Muscle of leg (tissue), 11 donors: ENCODE measurements around the gene SYNPR. TPM values are rescaled to one million over a fixed set of nuclear protein-coding genes. Genes with fewer than 3 reads are reported as not detected.

Source experiments
- DNase-seq: peaks from one replicate; pipeline ENCODE4 v3.0.0; 2013
- H3K27ac ChIP-seq: one replicate; pipeline ENCODE4 v1.5.1; 2013; ENCODE audit warnings: mild to moderate bottlenecking, low read length, control low read depth
- H3K27me3 ChIP-seq: one replicate; pipeline ENCODE4 v1.6.1; 2013; ENCODE audit warnings: low read length; ENCODE audit not compliant: control insufficient read depth, insufficient read depth
- H3K36me3 ChIP-seq: one replicate; pipeline ENCODE4 v1.6.1; 2013; ENCODE audit warnings: low read length; ENCODE audit not compliant: control insufficient read depth, insufficient read depth
- H3K4me1 ChIP-seq: one replicate; pipeline ENCODE4 v1.6.1; 2013; ENCODE audit warnings: low read length; ENCODE audit not compliant: control insufficient read depth, insufficient read depth
- H3K4me3 ChIP-seq: one replicate; pipeline ENCODE4 v1.5.1; 2013; ENCODE audit warnings: low read length, control low read depth
- H3K9me3 ChIP-seq: replicated peaks from 2 replicates; pipeline ENCODE4 v1.6.1; 2013; ENCODE audit warnings: low read depth, low read length; ENCODE audit not compliant: control insufficient read depth
- WGBS: methylation state at CpG from one replicate; pipeline ENCODE4 v1.1.5; 2013; ENCODE audit warnings: missing lambda C conversion rate; ENCODE audit not compliant: insufficient coverage; 5-methylcytosine and 5-hydroxymethylcytosine counted together
- polyA plus RNA-seq, 8 donors: library from polyadenylated mRNA; unstranded; fragments of 120-200 nt; gene quantifications; one replicate each; pipeline versions ENCODE4 v1.2.1 to v1.2.3, GENCODE V29; 2013; ENCODE audit warnings: inconsistent platforms in 1 of 8, low replicate concordance in 1 of 8; ENCODE audit not compliant: insufficient read length in 8 of 8, insufficient read depth in 1 of 8
- total RNA-seq: library from RNA; stranded (reverse); fragments of 120-200 nt; gene quantifications from one replicate; pipeline ENCODE4 v1.2.4, GENCODE V29; 2013

SYNPR gene
- total and polyA plus RNA-seq, 9 donors: 0.04 TPM; not detected in 8

- DNase-seq: no peak
Observed at GRCh38 chr3:63303238-63303637, 25.1 kb downstream of the SYNPR start.

GRCh38 chr3:63304421-63304820 lies 26.3 kb downstream of the SYNPR start:
- Histone ChIP-seq H3K4me3 (no peak overlapping the region), H3K4me1 (no peaks in the 10 kb centered on the region), H3K27ac (no peak overlapping the region), H3K36me3 (no peaks in the 10 kb centered on the region), H3K9me3 (no peaks in the 10 kb centered on the region), H3K27me3 (no peaks in the 10 kb centered on the region)
- peak; percentile 1 for DNase-seq

More at GRCh38 chr3:63303238-63303637, 25.1 kb downstream of the SYNPR start:
- Histone ChIP-seq H3K9me3 (no peaks in the 10 kb centered on the region), H3K27me3 (no peaks in the 10 kb centered on the region), H3K36me3 (no peaks in the 10 kb centered on the region), H3K27ac (no peak overlapping the region), H3K4me1 (no peaks in the 10 kb centered on the region), H3K4me3 (no peak overlapping the region)
- no CpG with 5 or more reads among the region's 1 CpG for WGBS

- Histone ChIP-seq H3K27me3 (no peaks in the 10 kb centered on the region), H3K9me3 (no peaks in the 10 kb centered on the region), H3K4me3 (no peak overlapping the region), H3K4me1 (no peaks in the 10 kb centered on the region), H3K36me3 (no peaks in the 10 kb centered on the region), H3K27ac (no peak overlapping the region)
- no CpG with 5 or more reads among the region's 3 CpGs for WGBS
- no peak for DNase-seq
Observed at GRCh38 chr3:63308072-63308471, 30.0 kb downstream of the SYNPR start.

- WGBS: 20% methylated on average over 1 of the region's 2 CpGs
- H3K4me1 ChIP-seq: no peaks in the 10 kb centered on the region
- no peaks in the 10 kb centered on the region for H3K27me3 ChIP-seq
- no peak overlapping the region for H3K27ac ChIP-seq
- DNase-seq: no peak
- no peaks in the 10 kb centered on the region for H3K36me3 ChIP-seq
- no peaks in the 10 kb centered on the region for H3K9me3 ChIP-seq
- no peak overlapping the region for H3K4me3 ChIP-seq
Observed at GRCh38 chr3:63309768-63310167, 31.7 kb downstream of the SYNPR start.

GRCh38 chr3:63323766-63324165 lies 45.7 kb downstream of the SYNPR start:
- Histone ChIP-seq H3K27me3 (no peaks in the 10 kb centered on the region), H3K9me3 (no peaks in the 10 kb centered on the region)
- no peak for DNase-seq

GRCh38 chr3:63324621-63325020 lies 46.5 kb downstream of the SYNPR start:
- H3K27me3 ChIP-seq: no peaks in the 10 kb centered on the region
- H3K27ac ChIP-seq: no peak overlapping the region
- no peak overlapping the region for H3K4me3 ChIP-seq
- H3K36me3 ChIP-seq: no peaks in the 10 kb centered on the region
- no peak for DNase-seq
- whole genome bisulfite sequencing: no CpG with 5 or more reads among the region's 2 CpGs
- H3K9me3 ChIP-seq: no peaks in the 10 kb centered on the region
- H3K4me1 ChIP-seq: no peaks in the 10 kb centered on the region

More at GRCh38 chr3:63323766-63324165, 45.7 kb downstream of the SYNPR start:
- Histone ChIP-seq H3K36me3 (no peaks in the 10 kb centered on the region), H3K4me1 (no peaks in the 10 kb centered on the region), H3K4me3 (no peak overlapping the region), H3K27ac (no peak overlapping the region)

- H3K36me3 ChIP-seq: no peaks in the 10 kb centered on the region
- no peaks in the 10 kb centered on the region for H3K27me3 ChIP-seq
- H3K4me3 ChIP-seq: no peak overlapping the region
- 78% methylated on average over 1 of the region's 2 CpGs for WGBS
- no peaks in the 10 kb centered on the region for H3K9me3 ChIP-seq
- H3K27ac ChIP-seq: no peak overlapping the region
- DNase-seq: no peak
- no peaks in the 10 kb centered on the region for H3K4me1 ChIP-seq
Observed at GRCh38 chr3:63325386-63325785, 47.3 kb downstream of the SYNPR start.

GRCh38 chr3:63328365-63328764 lies 50.3 kb downstream of the SYNPR start:
- Histone ChIP-seq H3K27me3 (no peaks in the 10 kb centered on the region), H3K9me3 (no peaks in the 10 kb centered on the region), H3K4me3 (no peak overlapping the region), H3K27ac (no peak overlapping the region), H3K36me3 (no peaks in the 10 kb centered on the region), H3K4me1 (no peaks in the 10 kb centered on the region)
- DNase-seq: no peak

- no peaks in the 10 kb centered on the region for H3K27me3 ChIP-seq
- no peaks in the 10 kb centered on the region for H3K4me1 ChIP-seq
- no peak overlapping the region for H3K4me3 ChIP-seq
- DNase-seq: no peak
- no CpG with 5 or more reads among the region's 3 CpGs for WGBS
- H3K9me3 ChIP-seq: no peaks in the 10 kb centered on the region
- no peak overlapping the region for H3K27ac ChIP-seq
- H3K36me3 ChIP-seq: no peaks in the 10 kb centered on the region
Observed at GRCh38 chr3:63331520-63331919, 53.4 kb downstream of the SYNPR start.

- Histone ChIP-seq H3K9me3 (no peaks in the 10 kb centered on the region), H3K4me1 (no peaks in the 10 kb centered on the region), H3K36me3 (no peaks in the 10 kb centered on the region), H3K27ac (no peak overlapping the region), H3K4me3 (no peak overlapping the region), H3K27me3 (no peaks in the 10 kb centered on the region)
- DNase-seq: no peak
- WGBS: no CpG with 5 or more reads among the region's 1 CpG
Observed at GRCh38 chr3:63333815-63334214, 55.7 kb downstream of the SYNPR start.

GRCh38 chr3:63338351-63338750 lies 60.2 kb downstream of the SYNPR start:
- peak; percentile 55 for DNase-seq
- Histone ChIP-seq H3K9me3 (no peaks in the 10 kb centered on the region), H3K4me3 (no peak overlapping the region), H3K27ac (no peak overlapping the region), H3K27me3 (no peaks in the 10 kb centered on the region), H3K36me3 (no peaks in the 10 kb centered on the region), H3K4me1 (no peaks in the 10 kb centered on the region)
- 17% methylated on average over 1 of the region's 2 CpGs for WGBS
